HG02840 (cell line): ENCODE measurements around the gene FILIP1.
A peak's percentile ranks its signal among the peaks of the same experiment; 100 is the strongest.

ENCODE experiments used
- ATAC-seq: cut with Tn5 transposase; IDR thresholded peaks from one replicate; pipeline ENCODE4 v1.9.1; 2021; ENCODE audit warnings: mild to moderate bottlenecking, moderate library complexity, moderate number of reproducible peaks; ENCODE audit not compliant: unreplicated experiment, low FRiP score

Gene FILIP1

DNA sequence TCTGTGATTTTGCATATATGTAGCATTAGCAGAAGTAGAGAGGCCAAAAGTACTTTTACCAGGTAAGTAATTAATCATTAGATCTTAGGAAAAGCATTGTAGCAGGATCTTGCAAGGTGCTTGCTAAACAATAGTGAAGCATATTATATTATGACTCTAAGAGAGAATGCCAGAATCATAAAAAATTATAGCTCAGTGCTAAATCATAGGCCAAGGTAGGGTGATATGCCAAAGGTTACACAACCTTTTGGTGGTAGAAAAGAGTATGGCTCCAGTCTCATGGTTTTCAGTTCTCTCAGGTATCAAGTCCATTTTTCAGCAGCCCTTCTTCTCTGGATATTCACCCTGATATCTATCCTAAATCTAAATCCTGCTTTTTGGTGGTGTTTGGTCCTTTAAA lies 192.1 kb downstream of the FILIP1 start:
- no peak for ATAC-seq

DNA sequence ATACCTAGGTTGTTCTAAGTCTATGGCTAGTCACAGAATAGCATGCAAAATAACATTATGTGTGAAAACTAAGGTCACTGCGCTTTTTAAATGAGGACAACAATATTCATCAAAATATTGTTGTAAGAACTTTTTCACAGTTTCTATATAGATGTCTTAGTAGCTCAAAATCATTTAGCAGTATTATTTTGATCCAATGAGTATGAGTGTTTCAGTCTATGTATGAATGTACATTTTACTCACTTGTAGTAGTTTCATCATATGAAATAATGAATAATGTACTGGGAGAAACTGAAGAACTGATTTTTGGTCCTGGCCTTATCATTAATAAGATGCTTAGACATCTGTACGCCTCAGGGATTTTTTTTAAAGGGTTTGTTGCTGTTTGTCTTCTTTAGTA lies 192.5 kb downstream of the FILIP1 start:
- ATAC-seq = no peak

DNA sequence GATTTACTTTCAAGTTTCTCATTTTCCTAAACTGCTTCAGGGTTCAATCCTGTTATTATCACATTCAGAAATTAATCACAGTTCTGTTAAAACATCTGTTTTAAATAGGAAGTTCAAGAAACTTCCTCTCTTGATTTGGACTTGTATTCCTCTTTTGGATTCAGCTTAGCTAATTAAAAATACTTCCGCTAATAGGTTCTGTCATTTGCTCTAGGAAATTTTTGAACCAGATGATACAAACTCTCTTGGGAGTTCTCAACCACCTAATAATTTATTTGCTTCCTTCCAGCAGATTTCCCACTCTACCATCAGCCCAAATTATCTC lies 193.1 kb downstream of the FILIP1 start:
- ATAC-seq = no peak

DNA sequence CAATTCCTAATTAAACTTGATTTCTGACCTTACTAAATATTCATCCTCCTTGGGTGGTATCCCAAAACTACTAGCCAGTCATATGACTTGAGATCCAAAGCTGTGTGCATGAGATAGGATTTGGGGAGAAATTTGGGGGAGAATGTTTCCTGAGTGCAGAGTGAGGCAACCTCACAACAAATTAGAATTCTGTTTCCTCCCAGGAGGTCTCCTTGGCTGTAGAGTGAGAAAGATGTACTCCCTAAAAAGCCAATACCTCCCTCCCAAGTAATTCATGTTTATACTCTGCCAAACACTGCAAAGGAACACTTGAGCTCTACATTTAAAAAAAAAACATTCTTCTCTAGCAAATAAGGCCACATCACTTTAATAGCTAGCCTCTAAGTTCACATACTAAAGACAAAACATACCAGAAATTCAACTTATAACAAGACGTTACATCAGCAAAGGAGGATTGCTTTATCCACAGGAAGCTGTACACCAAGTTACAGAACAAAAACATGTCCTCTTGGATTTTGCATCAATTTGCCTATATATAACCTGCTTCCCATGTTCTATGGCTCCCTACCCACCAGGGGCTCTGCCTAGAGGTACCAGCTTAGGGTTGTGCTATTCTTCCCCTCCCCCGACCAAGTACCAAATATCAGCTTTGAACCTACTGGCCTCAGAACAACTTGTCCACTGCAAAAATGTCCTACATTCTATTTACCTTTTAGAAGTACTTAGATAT lies 193.6 kb downstream of the FILIP1 start:
- ATAC-seq = no peak

DNA sequence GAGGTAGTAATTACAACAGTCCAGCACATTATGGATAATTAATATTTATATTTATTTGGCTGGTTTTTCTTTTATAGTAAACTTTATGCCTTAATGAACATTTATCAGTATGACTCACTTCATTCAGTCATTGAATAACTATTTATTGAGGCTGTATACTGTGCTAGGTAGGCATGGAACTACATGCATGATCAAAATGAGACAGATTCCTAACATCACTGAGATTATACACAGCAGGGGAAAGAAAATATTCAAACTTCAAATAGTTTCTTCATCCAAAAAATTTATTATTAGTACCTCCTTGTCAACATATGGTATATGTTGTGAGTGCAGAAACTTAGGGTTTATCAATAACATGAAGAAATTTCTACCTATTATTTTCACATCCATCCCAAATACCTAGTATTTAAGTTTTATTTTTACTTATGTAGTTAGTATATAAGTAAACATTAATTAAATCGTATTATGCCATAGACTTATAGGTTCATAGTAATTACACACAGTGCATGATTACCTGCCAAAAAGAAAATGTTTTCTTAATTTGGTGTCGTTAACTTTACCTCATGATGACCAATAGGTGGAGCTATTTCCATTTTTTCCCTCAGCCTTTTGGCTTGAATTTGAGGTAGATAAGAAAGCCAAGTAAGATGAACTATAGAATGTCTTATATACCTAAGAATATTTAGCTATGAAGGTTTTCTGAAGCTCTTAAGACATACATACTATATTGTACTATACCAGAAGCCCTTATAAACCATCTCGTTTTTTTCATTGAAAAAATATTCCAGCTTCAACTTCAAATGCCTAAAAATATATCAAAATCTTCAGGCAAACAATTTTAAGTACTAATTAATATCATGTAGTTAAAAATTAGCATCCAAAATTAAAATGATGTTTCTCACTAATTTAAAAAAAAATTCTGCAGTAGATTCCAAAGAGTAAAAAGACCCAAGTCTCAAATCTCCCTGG lies 196.5 kb downstream of the FILIP1 start:
- ATAC-seq = peak; percentile 63

DNA sequence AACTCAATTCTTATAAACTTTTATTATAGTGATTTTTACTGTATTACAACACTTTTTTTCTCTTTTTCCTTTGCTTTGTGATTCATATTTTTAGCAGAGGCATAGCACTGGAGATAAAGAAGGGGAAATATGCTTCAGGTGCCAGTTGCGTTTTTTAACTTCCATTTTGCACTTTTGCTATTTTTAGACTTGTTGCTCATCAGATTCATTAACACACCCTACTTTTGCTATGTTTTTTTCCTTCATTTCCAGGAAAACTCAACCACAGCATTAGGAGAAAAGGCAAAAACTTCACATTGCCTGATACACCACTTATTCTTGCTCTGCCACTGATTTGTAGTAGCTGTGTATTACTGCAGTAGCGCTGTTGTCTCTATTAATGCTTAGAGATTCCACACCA lies 201.0 kb downstream of the FILIP1 start:
- ATAC-seq = no peak

DNA sequence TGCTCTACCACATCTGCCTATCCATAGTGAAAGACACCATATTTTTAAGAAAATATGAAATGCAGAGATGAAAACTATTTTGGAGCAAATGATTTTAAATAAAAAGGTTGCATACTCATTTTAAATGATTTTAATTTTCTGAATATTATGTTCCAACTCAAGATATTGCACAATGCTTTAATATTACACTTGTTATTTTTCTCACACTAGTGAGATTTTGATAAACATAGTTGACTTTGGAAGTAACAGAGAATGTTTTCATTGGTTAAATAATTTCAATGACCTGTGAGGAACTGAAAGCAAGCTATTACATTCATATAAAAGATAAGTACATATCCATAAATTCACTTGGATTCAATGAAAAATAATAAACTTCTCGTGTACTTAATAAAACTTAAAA lies 201.9 kb downstream of the FILIP1 start:
- ATAC-seq = no peak

DNA sequence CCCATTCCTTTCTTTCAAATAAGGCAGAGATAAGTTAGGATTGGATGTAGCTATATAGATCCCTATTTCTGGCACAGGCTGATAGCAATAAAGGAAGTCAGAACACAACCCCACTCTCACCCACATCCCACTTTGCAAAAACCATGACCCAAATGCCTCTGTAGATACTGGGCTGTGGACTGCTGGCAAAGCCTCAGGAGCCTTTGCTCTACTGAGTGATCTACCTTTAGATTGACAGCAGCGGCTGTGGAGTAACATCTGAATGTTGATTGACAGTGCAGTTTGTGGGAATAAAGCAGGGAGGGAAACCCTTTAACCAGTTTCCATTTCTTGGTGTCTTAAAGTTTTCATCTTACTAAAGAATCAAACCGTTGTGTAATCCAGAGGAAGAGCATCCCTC lies 202.3 kb downstream of the FILIP1 start:
- ATAC-seq = no peak

DNA sequence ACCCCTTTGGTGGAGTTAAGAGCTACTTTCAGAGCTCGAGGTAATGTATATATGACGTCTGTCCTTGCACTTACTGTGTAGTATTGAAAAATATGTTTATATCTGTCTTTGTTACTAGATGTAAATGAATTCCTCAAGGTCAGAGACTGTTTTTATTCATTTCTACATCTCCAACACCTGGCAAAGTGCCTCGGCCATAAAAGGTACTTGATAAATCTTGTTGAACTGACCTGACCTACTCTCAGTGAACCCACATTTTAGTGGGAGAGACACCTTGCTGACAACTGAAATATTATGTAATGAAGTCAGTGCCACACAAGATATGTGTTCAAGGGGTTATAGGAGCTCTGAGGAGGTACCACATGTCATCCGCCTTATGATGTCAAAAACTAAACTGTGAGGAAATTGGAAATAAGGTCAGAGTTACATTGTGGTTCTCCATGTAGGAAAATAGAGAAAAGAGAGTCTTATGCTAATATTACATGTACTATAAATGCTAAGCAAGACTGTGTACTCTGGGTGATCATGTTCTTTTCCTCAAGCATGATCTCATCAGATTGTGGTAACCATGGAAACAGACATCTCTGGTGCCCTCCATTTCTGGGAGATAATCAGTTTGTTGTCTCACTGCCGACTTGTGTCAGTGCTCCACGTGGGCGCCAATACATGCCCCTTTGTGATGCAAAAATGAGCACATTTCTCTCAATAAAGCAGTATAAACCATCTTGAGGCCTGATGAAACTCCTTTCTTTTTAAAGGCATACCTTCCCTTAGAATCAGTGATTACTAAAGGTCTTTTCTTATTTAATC lies 203.3 kb downstream of the FILIP1 start:
- no peak for ATAC-seq

DNA sequence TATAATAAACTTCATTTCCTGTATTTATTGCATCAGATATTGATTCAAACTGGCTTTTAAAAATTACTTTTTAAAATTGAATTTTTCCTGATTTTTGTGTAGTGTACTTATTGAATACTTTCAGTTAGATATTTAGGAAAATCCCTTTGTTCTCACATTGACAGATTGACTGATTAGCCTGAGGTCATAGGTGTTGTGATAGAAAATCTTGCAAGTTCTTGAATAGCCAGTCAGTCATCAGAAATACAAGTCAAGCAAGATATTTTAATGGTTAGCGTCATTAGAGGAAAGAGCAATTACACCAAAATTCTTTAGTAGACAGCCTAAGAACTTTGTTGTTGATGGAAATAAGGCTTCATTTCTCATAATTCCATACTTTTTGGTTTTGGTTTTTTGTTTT lies 205.6 kb downstream of the FILIP1 start:
- ATAC-seq = no peak

DNA sequence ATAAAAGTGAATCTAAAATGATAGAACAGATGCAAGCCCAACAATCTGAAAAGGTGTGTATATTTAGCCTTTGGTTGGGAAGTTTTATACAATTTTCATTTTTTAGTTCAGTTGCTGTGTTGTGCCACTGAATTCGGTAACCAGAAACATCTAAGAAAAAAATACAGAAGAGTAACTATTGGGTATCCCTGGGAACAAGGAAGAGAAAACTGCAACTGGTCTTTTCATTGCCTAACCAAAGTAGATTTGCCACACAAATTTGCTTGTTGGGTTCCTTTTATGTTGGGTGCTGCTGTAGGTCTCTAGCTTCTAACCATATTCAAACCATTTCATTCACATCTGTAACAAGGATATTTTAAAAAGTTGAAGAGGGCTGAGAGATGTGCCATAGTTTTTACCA lies 206.2 kb downstream of the FILIP1 start:
- ATAC-seq = no peak

DNA sequence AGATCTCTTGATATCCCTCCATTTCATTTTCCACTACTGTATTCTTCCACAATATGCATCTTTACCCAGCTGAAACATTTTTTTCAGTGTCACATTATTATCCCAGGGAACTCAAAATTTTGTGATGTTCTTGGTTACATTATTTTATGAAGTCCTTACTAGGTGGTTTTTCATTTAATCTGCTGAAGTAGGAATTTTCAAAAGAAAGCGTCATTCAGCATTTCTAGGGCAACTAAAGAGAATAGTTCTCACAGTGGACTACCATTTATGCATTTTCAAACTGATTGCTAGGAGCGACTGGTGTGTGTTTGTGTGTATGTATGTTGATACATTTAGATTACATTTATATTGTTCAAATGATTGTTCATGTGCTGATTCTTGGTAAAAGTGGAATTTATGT lies 206.6 kb downstream of the FILIP1 start:
- ATAC-seq = no peak

DNA sequence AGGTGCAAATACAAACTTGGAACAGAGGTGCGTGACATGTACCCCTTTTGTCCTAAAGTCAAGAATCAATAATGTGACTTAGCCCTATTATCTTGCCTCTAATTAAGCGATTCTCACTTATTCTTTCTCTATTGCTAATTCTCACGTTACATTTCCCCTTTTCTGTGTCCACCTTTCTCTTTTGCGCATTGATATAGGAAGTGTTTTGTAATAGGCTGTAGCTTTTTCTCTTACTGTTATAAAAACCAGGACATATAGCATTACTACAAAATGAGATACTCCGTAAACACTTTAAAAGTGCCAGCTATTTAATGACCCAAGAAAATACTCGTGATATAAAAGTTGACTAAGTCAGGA lies 208.3 kb downstream of the FILIP1 start:
- no peak for ATAC-seq

DNA sequence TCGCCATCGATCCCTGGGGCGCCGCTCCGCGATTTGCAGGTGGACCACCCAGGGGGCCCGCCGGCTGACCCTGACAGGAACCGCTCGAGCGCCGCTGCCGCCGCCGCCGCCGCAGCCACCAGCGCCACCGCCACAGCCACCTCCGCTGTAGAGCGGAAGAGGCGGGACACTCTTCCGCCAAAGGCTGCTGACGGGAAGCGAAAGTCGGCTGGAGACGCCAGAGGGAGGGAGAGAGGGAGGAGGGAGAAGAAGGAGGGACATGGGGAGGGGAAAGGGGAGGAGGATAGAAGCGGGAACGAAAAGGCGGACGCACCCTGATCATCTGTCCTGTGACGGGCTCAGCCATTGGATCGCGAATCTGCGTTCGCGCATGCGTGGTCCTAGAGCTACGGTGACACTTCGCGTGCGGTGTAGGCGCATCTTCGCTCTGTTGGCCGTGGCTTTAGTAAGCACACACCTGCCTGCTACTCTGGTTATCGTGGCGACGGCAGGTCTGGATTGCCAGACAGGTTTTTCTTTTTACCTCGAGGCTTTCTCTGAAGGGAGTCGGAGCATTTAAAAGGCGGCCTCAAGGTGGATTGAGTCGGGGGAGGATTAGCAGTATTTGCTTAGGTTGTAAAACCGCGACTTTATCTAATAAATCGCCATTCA lies 208.8 kb downstream of the FILIP1 start, which contains the start of gene TMEM30A:
Gene TMEM30A, minus strand, starts transcription at position 161 of the 651 bp plus-strand sequence. Its CDS starts 154 bp downstream, at position 7.
- ATAC-seq = peak; percentile 94

DNA sequence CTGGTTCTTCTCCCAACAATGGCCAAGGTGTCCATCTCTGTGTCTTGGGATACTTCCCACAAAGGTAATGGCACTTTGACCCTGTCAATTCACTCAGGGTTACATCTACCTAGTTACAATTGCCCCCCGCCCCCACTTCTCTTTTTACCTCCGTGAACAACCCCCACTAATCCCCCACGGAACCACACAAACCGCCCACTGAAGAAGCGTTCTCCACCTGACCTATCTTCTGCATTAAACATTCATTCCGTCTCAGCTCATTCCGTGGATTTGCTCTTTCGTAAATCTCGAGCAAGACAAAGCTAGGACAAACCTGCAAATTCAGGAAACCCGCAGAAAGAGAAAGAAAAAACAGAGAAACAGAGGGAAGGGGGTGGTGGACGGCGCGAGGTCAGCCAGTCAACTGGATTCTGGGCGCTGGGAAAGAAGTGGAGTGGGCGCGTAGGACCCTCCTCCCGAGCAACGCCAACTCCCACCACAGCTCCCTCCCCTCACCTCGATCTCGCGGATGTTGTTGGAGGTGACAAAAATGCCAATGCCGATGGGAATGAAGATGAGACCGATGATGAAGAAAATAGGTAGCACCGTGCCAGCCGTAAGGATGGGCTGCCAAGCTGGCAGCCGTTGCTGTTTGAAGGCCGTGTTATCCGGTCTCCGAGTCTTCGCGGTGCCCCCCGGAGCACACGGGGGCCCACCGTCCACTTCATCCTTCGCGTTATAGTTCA lies 209.5 kb downstream of the FILIP1 start:
- ATAC-seq = peak; percentile 24

DNA sequence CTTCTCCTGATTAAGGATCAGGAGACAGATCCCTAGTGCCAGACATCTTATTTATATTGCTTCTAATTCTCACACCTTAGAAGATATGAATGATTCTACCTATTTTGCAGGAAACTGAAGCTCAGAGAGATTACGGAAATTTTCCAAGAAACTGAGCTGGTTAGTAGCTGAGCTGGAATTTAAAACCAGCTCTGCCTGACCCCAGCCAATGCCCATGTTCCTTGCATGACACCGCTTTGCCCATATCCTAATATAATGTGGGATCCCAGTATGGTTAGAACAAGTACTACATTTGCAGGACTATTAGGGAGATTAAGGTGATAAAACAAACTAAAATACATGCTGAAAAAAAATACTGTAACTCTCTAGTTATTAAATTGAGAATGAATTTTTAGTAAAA lies 210.9 kb downstream of the FILIP1 start:
- no peak for ATAC-seq

DNA sequence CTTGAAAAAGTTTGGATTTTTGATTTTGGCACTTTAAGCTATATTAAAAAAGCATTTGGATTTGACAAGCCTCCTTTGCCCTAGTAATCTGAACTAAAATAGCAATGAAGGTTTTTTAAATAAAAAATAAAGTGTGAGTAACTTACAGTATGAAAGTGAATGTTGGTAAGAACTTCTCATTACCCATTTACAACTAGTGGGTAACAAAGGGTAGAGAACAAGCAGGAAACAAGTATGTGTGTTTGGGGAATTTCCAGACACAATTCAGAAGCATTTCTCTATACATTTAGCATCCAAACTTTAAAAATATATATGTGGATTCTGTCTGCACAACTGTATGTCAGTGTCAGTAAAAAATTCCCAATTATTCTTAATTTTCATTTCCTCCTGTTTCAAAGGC lies 211.9 kb downstream of the FILIP1 start:
- ATAC-seq = no peak

DNA sequence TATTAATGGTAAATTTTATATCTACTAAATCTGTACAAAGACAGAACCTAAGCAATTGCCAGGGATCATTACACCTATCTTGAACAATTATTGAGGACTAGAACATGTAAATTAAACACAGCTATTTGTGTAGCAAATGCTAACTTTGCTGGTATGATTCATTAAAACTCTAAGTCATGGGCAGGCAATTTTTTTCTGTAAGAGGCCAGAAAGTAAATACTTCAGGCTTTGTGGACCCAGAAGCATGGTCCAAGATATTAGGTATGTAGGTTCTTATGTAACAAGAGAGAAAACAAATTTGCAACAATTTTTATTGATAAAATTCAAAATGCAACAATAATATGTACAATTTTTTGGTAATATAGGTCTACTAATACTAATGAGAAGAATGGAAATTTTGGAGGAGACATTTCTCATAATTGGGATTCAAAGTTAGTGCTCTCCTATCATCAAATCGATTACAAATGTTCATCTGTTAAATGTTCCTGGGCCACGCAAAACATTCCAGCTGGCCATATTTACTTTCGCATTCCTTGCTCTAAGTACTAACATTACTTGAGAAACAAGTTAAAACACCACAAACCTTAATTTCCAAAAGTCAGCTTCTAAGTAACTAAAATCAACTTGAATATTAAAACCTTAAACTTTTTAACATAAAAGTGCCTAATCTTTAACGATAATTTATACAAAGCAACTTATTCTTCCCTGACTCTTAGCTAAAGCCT lies 213.3 kb downstream of the FILIP1 start:
- ATAC-seq = no peak

DNA sequence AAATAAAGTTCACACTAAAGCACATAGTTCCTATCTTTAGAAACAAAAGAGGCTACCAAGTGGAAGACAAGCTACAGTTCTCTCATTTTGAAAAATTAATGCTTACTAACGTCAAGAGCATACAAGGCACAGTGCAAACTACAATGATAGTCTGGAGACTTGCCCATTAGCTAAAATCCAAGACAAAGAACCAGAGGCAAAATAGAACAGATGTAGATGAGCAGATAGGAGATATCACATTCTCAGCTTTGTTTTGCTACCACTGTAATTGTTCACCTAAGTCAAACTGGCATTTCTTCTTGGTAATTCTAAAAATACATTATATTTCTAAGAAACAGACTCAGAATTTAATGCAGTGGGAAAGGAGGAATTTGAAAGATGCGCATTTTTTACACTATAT lies 214.2 kb downstream of the FILIP1 start:
- ATAC-seq = no peak
